ENCODE results near the gene CSNK1E.

Gene CSNK1E

DNA sequence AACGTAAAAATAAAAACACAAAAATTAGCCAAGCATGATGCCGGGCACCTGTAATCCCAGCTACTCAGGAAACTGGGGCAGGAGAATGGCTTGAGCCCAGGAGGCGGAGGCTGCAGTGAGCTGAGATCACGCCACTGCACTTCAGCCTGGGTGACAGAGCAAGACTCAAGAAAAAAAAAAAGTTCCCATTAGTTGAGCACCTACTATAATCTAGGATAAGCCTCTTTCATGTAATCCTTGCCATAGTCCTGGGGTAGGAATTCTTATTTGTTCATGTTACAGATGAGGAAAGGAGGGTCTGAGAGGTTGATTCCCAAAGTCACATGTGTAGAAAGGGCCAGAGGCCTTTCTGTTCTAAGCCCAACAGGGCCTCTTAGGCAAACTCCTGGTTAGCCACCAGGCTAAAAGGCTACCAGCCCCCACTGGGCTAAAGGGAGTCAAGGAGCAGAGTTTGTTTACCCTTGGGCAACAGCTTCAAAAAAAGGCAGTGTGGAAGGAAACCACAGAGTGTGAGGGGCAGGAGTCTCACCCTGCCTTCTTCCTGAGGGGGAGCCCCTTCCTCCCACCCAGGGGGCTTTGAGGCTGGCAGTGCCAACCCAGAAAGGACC is 21.6 kb upstream of the CSNK1E start:
- DNase-seq (ENCODE audit: low read depth in 1 of 2, low spot score in 1 of 2) = peak in 1 of 2 experiments; percentile 56
- Histone ChIP-seq H3K27ac (replicated peaks) (no peak overlapping the region), H3K27me3 (ENCODE audit: insufficient read depth, poor library complexity, severe bottlenecking) (no peaks in the 10 kb centered on the region), H3K4me3 (replicated peaks; ENCODE audit: insufficient read depth, low read length) (no peak overlapping the region)
- TF ChIP-seq SPI1 (IDR thresholded peaks at IDR 0.05; ENCODE audit: borderline replicate concordance, low read depth) (no peak), POLR2AphosphoS5 (IDR thresholded peaks at IDR 0.05; ENCODE audit: low read depth) (no peak), GABPA (IDR thresholded peaks at IDR 0.05; ENCODE audit: low read depth) (no peak)
- TF ChIP-seq, protein P1, sequence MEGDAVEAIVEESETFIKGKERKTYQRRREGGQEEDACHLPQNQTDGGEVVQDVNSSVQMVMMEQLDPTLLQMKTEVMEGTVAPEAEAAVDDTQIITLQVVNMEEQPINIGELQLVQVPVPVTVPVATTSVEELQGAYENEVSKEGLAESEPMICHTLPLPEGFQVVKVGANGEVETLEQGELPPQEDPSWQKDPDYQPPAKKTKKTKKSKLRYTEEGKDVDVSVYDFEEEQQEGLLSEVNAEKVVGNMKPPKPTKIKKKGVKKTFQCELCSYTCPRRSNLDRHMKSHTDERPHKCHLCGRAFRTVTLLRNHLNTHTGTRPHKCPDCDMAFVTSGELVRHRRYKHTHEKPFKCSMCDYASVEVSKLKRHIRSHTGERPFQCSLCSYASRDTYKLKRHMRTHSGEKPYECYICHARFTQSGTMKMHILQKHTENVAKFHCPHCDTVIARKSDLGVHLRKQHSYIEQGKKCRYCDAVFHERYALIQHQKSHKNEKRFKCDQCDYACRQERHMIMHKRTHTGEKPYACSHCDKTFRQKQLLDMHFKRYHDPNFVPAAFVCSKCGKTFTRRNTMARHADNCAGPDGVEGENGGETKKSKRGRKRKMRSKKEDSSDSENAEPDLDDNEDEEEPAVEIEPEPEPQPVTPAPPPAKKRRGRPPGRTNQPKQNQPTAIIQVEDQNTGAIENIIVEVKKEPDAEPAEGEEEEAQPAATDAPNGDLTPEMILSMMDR (IDR thresholded peaks at IDR 0.05; ENCODE audit: insufficient read depth, low read length) = no peak
- TF ChIP-seq, protein P2, sequence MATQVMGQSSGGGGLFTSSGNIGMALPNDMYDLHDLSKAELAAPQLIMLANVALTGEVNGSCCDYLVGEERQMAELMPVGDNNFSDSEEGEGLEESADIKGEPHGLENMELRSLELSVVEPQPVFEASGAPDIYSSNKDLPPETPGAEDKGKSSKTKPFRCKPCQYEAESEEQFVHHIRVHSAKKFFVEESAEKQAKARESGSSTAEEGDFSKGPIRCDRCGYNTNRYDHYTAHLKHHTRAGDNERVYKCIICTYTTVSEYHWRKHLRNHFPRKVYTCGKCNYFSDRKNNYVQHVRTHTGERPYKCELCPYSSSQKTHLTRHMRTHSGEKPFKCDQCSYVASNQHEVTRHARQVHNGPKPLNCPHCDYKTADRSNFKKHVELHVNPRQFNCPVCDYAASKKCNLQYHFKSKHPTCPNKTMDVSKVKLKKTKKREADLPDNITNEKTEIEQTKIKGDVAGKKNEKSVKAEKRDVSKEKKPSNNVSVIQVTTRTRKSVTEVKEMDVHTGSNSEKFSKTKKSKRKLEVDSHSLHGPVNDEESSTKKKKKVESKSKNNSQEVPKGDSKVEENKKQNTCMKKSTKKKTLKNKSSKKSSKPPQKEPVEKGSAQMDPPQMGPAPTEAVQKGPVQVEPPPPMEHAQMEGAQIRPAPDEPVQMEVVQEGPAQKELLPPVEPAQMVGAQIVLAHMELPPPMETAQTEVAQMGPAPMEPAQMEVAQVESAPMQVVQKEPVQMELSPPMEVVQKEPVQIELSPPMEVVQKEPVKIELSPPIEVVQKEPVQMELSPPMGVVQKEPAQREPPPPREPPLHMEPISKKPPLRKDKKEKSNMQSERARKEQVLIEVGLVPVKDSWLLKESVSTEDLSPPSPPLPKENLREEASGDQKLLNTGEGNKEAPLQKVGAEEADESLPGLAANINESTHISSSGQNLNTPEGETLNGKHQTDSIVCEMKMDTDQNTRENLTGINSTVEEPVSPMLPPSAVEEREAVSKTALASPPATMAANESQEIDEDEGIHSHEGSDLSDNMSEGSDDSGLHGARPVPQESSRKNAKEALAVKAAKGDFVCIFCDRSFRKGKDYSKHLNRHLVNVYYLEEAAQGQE (IDR thresholded peaks at IDR 0.05; ENCODE audit: insufficient replicate concordance, low read depth) = no peak

DNA sequence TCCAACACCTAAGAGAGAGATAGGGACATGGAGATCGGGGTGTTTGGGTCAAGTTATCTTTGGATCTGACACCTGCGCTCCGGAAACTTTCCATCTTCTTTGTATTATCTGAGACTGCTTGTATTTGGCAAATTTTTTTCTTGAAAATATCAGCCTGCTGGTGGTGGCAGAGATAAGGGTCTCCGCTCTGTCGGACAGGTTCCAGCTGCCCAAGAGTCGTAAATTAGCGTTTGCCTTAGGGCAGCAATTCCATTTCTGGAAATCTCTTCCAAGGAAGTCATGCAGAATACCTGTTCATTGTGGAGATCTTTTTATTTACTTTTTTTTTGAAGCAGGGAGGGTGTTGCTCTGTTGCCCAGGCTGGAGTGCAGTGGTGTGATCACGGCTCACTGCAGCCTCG is 19.5 kb upstream of the CSNK1E start:
- TF ChIP-seq, protein P2 (IDR thresholded peaks at IDR 0.05; ENCODE audit: insufficient replicate concordance, low read depth) = no peak
- TF ChIP-seq, protein P1 (IDR thresholded peaks at IDR 0.05; ENCODE audit: insufficient read depth, low read length) = no peak
- TF ChIP-seq GABPA (IDR thresholded peaks at IDR 0.05; ENCODE audit: low read depth) (no peak), SPI1 (IDR thresholded peaks at IDR 0.05; ENCODE audit: borderline replicate concordance, low read depth) (no peak), POLR2AphosphoS5 (IDR thresholded peaks at IDR 0.05; ENCODE audit: low read depth) (no peak)

DNA sequence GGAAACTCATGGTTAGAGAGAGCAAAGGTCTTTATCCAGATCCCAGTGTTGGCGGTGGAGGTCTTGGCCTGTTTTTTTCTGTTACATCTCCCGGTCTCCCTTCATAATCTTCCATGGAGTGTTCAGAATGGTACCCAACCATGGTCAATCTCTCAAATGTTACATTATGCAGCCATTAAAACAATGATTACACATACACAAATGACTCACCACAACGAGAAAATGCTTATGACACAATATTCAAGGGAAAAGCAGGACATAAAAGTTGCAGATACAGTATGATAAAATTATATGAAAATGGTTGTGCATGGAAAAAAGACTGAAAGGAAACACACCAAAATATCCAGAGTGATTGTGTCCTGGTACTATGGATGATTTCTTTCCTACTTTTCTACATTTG is 17.8 kb upstream of the CSNK1E start:
- Histone ChIP-seq H3K27me3 (ENCODE audit: insufficient read depth, poor library complexity, severe bottlenecking) (no peaks in the 10 kb centered on the region), H3K4me3 (replicated peaks; ENCODE audit: insufficient read depth, low read length) (no peak overlapping the region), H3K27ac (replicated peaks) (0 out of 2 replicates have a peak overlapping the region, but pooled peaks have one; percentile 11)
- TF ChIP-seq, protein P1 (IDR thresholded peaks at IDR 0.05; ENCODE audit: insufficient read depth, low read length) = no peak
- TF ChIP-seq POLR2AphosphoS5 (IDR thresholded peaks at IDR 0.05; ENCODE audit: low read depth) (no peak), GABPA (IDR thresholded peaks at IDR 0.05; ENCODE audit: low read depth) (no peak), SPI1 (IDR thresholded peaks at IDR 0.05; ENCODE audit: borderline replicate concordance, low read depth) (no peak)
- TF ChIP-seq, protein P2 (IDR thresholded peaks at IDR 0.05; ENCODE audit: insufficient replicate concordance, low read depth) = no peak
- DNase-seq (ENCODE audit: low read depth in 1 of 2, low spot score in 1 of 2) = no peak

More for the DNA sequence above, 19.5 kb upstream of the CSNK1E start:
- Histone ChIP-seq H3K27me3 (ENCODE audit: insufficient read depth, poor library complexity, severe bottlenecking) (no peaks in the 10 kb centered on the region), H3K27ac (replicated peaks) (no peak overlapping the region), H3K4me3 (replicated peaks; ENCODE audit: insufficient read depth, low read length) (no peak overlapping the region)
- no peak for DNase-seq (ENCODE audit: low read depth in 1 of 2, low spot score in 1 of 2)

Data from HL-60 (cell line).